ENCODE data around the gene RRM1.
"Not testable (repeated sequence)": the region's sequence is repeated elsewhere in the genome, so short reads cannot be mapped to it uniquely, and the experiment has no call there.

Gene RRM1

GRCh38 chr11:4083198-4083597 is 11.4 kb upstream of the RRM1 start:
- no peak for DNase-seq (ENCODE audit: low spot score)

- DNase-seq (ENCODE audit: low spot score): no peak
Observed at GRCh38 chr11:4084406-4085125, 10.0 kb upstream of the RRM1 start.

GRCh38 chr11:4085575-4085974 is 9.0 kb upstream of the RRM1 start:
- DNase-seq (ENCODE audit: low spot score): no peak

GRCh38 chr11:4086575-4087353 is 7.8 kb upstream of the RRM1 start:
- no peak for DNase-seq (ENCODE audit: low spot score)

- no peak for DNase-seq (ENCODE audit: low spot score)
Observed at GRCh38 chr11:4087551-4087950, 7.0 kb upstream of the RRM1 start.

- no peak for DNase-seq (ENCODE audit: low spot score)
Observed at GRCh38 chr11:4090258-4090657, 4.3 kb upstream of the RRM1 start.

GRCh38 chr11:4092026-4092425 is 2.6 kb upstream of the RRM1 start:
- DNase-seq (ENCODE audit: low spot score): no peak

GRCh38 chr11:4093519-4094347 is 866 bp upstream of the RRM1 start:
- no peak for DNase-seq (ENCODE audit: low spot score)

GRCh38 chr11:4095509-4096230 is 1.1 kb downstream of the RRM1 start:
- no peak for DNase-seq (ENCODE audit: low spot score)

- DNase-seq (ENCODE audit: low spot score): no peak
Observed at GRCh38 chr11:4098026-4098621, 3.5 kb downstream of the RRM1 start.

GRCh38 chr11:4102711-4103110 is 8.1 kb downstream of the RRM1 start:
- DNase-seq (ENCODE audit: low spot score): no peak

GRCh38 chr11:4103269-4103668 is 8.7 kb downstream of the RRM1 start:
- no peak for DNase-seq (ENCODE audit: low spot score)

- no peak for DNase-seq (ENCODE audit: low spot score)
Observed at GRCh38 chr11:4105916-4106315, 11.3 kb downstream of the RRM1 start.

GRCh38 chr11:4111834-4112233 is 17.2 kb downstream of the RRM1 start:
- DNase-seq (ENCODE audit: low spot score): no peak

GRCh38 chr11:4115128-4115527 is 20.5 kb downstream of the RRM1 start:
- DNase-seq (ENCODE audit: low spot score): no peak

GRCh38 chr11:4118107-4118506 is 23.5 kb downstream of the RRM1 start:
- DNase-seq (ENCODE audit: low spot score): no peak

- no peak for DNase-seq (ENCODE audit: low spot score)
Observed at GRCh38 chr11:4123218-4123617, 28.6 kb downstream of the RRM1 start.

GRCh38 chr11:4125141-4125540 is 30.5 kb downstream of the RRM1 start:
- DNase-seq (ENCODE audit: low spot score): no peak

- no peak for DNase-seq (ENCODE audit: low spot score)
Observed at GRCh38 chr11:4127357-4127756, 32.8 kb downstream of the RRM1 start.

GRCh38 chr11:4130219-4130618 is 35.6 kb downstream of the RRM1 start:
- DNase-seq (ENCODE audit: low spot score): not testable (repeated sequence)

- no peak for DNase-seq (ENCODE audit: low spot score)
Observed at GRCh38 chr11:4134806-4135205, 40.2 kb downstream of the RRM1 start.

- DNase-seq (ENCODE audit: low spot score): no peak
Observed at GRCh38 chr11:4138497-4138896, 43.9 kb downstream of the RRM1 start.
